NCI-H1092 (cell line): ENCODE data around the gene GPR153.
A peak's percentile ranks its signal among the peaks of the same experiment; 100 is the strongest.

Experiments
- DNase-seq: peaks from one replicate; lab custom pipeline; 2025; lab: John Stamatoyannopoulos, UW

GPR153 gene

GRCh38 chr1:6287029-6287428 lies 26.1 kb upstream of the GPR153 start:
- DNase-seq, result no peak

GRCh38 chr1:6286266-6286665 lies 25.4 kb upstream of the GPR153 start:
- no peak for DNase-seq

GRCh38 chr1:6285336-6285735 lies 24.4 kb upstream of the GPR153 start:
- DNase-seq, result no peak

GRCh38 chr1:6282577-6283270 lies 21.8 kb upstream of the GPR153 start:
- DNase-seq, result no peak

GRCh38 chr1:6281511-6282402 lies 20.9 kb upstream of the GPR153 start:
- DNase-seq, result no peak

- no peak for DNase-seq
These were observed 20.0 kb upstream of the GPR153 start for GRCh38 chr1:6280761-6281451.

GRCh38 chr1:6279613-6280383 lies 18.9 kb upstream of the GPR153 start:
- DNase-seq, result no peak

- no peak for DNase-seq
These were observed 18.2 kb upstream of the GPR153 start for GRCh38 chr1:6279066-6279465.

- no peak for DNase-seq
These were observed 17.4 kb upstream of the GPR153 start for GRCh38 chr1:6278263-6278662.

- DNase-seq, result no peak
These were observed 16.1 kb upstream of the GPR153 start for GRCh38 chr1:6276811-6277555.

GRCh38 chr1:6275826-6276782 lies 15.2 kb upstream of the GPR153 start:
- peak; percentile 61 for DNase-seq

- no peak for DNase-seq
These were observed 13.8 kb upstream of the GPR153 start for GRCh38 chr1:6274622-6275139.

GRCh38 chr1:6274102-6274501 lies 13.2 kb upstream of the GPR153 start:
- no peak for DNase-seq

GRCh38 chr1:6273380-6273891 lies 12.5 kb upstream of the GPR153 start:
- DNase-seq, result no peak

- DNase-seq, result no peak
These were observed 12.0 kb upstream of the GPR153 start for GRCh38 chr1:6272868-6273267.

GRCh38 chr1:6272452-6272851 lies 11.6 kb upstream of the GPR153 start:
- no peak for DNase-seq

- peak; percentile 87 for DNase-seq
These were observed 10.7 kb upstream of the GPR153 start for GRCh38 chr1:6271554-6271953.

- peak; percentile 76 for DNase-seq
These were observed 10.1 kb upstream of the GPR153 start for GRCh38 chr1:6271006-6271405.

- DNase-seq, result peak; percentile 55
These were observed 9.5 kb upstream of the GPR153 start for GRCh38 chr1:6270401-6270800.
